Mesenchymal stem cell (in vitro differentiated cells and primary cell): Measurements from ENCODE around the gene KIAA0513.

Experiments used
- DNase-seq: peaks from one replicate; pipeline ENCODE4 v3.0.0-alpha.2; 2013
- H2AFZ ChIP-seq: one replicate; pipeline ENCODE4 v1.6.1; 2013; ENCODE audit warnings: low read depth, mild to moderate bottlenecking, control low read depth, inconsistent platforms, low read length, moderate library complexity
- H2AK5ac ChIP-seq: 2 replicates; pipeline ENCODE4 v1.6.1; 2013; ENCODE audit warnings: low read length, moderate library complexity, mild to moderate bottlenecking, inconsistent platforms; ENCODE audit not compliant: severe bottlenecking
- H2BK120ac ChIP-seq: one replicate; pipeline ENCODE4 v1.6.1; 2013; ENCODE audit warnings: low read depth, mild to moderate bottlenecking, inconsistent platforms, low read length, moderate library complexity
- H2BK12ac ChIP-seq, 2 experiments: one replicate each; pipeline ENCODE4 v1.6.1; 2013; ENCODE audit warnings: inconsistent platforms in 2 of 2, low read length in 2 of 2, mild to moderate bottlenecking in 2 of 2, moderate library complexity in 2 of 2, control low read depth in 1 of 2
- H2BK15ac ChIP-seq: one replicate; pipeline ENCODE4 v1.6.1; 2013; ENCODE audit warnings: mild to moderate bottlenecking, low read depth, inconsistent platforms; ENCODE audit not compliant: poor library complexity, severe bottlenecking
- H2BK5ac ChIP-seq: 2 replicates; pipeline ENCODE4 v1.6.1; 2013; ENCODE audit warnings: low read depth, mild to moderate bottlenecking, low read length, control low read depth, inconsistent platforms; ENCODE audit not compliant: poor library complexity, severe bottlenecking
- H3K14ac ChIP-seq, 2 experiments: one replicate each; pipeline ENCODE4 v1.6.1; 2013; ENCODE audit warnings: inconsistent platforms in 2 of 2, low read length in 2 of 2, control low read depth in 1 of 2, mild to moderate bottlenecking in 1 of 2, moderate library complexity in 1 of 2
- H3K18ac ChIP-seq, 2 experiments: one replicate each; pipeline ENCODE4 v1.6.1; 2013; ENCODE audit warnings: inconsistent platforms in 2 of 2, low read length in 2 of 2, control low read depth in 1 of 2, low read depth in 1 of 2, mild to moderate bottlenecking in 1 of 2
- H3K23ac ChIP-seq, 2 experiments: one replicate each; pipeline ENCODE4 v1.6.1; 2013; ENCODE audit warnings: inconsistent platforms in 2 of 2, low read length in 2 of 2, mild to moderate bottlenecking in 2 of 2, moderate library complexity in 2 of 2, control low read depth in 1 of 2
- H3K27ac ChIP-seq: 2 replicates; pipeline ENCODE4 v1.5.1; 2013; ENCODE audit warnings: mild to moderate bottlenecking, moderate library complexity, low read length, control low read depth, inconsistent platforms; ENCODE audit not compliant: poor library complexity, severe bottlenecking
- H3K27me3 ChIP-seq, 2 experiments: 2 replicates each; pipeline versions ENCODE4 v1.6.1 to v1.7.0; 2013; ENCODE audit warnings: low read length in 2 of 2, mild to moderate bottlenecking in 2 of 2, moderate library complexity in 2 of 2, control low read depth in 1 of 2, inconsistent platforms in 1 of 2; ENCODE audit not compliant: control insufficient read depth in 1 of 2, insufficient read depth in 1 of 2
- H3K36me3 ChIP-seq, 2 experiments: 2 replicates each; pipeline versions ENCODE4 v1.6.1 to v1.7.0; 2013; ENCODE audit warnings: low read length in 2 of 2, control low read depth in 1 of 2, inconsistent platforms in 1 of 2, low read depth in 1 of 2, mild to moderate bottlenecking in 1 of 2; ENCODE audit not compliant: insufficient read depth in 2 of 2, control insufficient read depth in 1 of 2
- H3K4ac ChIP-seq, 2 experiments: one replicate each; pipeline ENCODE4 v1.6.1; 2013; ENCODE audit warnings: inconsistent platforms in 2 of 2, low read length in 2 of 2, mild to moderate bottlenecking in 2 of 2, moderate library complexity in 2 of 2, control low read depth in 1 of 2, low read depth in 1 of 2
- H3K4me1 ChIP-seq: 2 replicates; pipeline ENCODE4 v1.6.1; 2013; ENCODE audit warnings: low read depth, low read length, control low read depth; ENCODE audit not compliant: control insufficient read depth, insufficient read depth
- H3K4me2 ChIP-seq: 2 replicates; pipeline ENCODE4 v1.6.1; 2013; ENCODE audit warnings: low read length, mild to moderate bottlenecking, inconsistent platforms; ENCODE audit not compliant: poor library complexity, severe bottlenecking
- H3K4me3 ChIP-seq, 2 experiments: 2 replicates each; pipeline versions ENCODE4 v1.5.1 to v1.7.0; 2013; ENCODE audit warnings: low read length in 2 of 2, mild to moderate bottlenecking in 2 of 2, control low read depth in 1 of 2, low read depth in 1 of 2; ENCODE audit not compliant: insufficient read depth in 1 of 2
- H3K79me1 ChIP-seq: replicated peaks from 2 replicates; pipeline ENCODE4 v1.6.1; 2013; ENCODE audit warnings: mild to moderate bottlenecking, control low read depth, low read length, inconsistent platforms; ENCODE audit not compliant: poor library complexity, severe bottlenecking
- H3K9ac ChIP-seq: 2 replicates; pipeline ENCODE4 v1.7.0; 2013; ENCODE audit warnings: mild to moderate bottlenecking, low read length, moderate library complexity
- H3K9me3 ChIP-seq: 2 replicates; pipeline ENCODE4 v1.7.0; 2013; ENCODE audit warnings: mild to moderate bottlenecking, low read length; ENCODE audit not compliant: control insufficient read depth
- H4K8ac ChIP-seq: one replicate; pipeline ENCODE4 v1.6.1; 2013; ENCODE audit warnings: inconsistent platforms, mild to moderate bottlenecking, low read length, moderate library complexity
- H4K91ac ChIP-seq: one replicate; pipeline ENCODE4 v1.6.1; 2013; ENCODE audit warnings: mild to moderate bottlenecking, low read length, inconsistent platforms
- WGBS: methylation state at CpG from one replicate; pipeline ENCODE4 v1.1.7; 2013; ENCODE audit warnings: mixed read lengths; 5-methylcytosine and 5-hydroxymethylcytosine counted together

The KIAA0513 gene

DNA sequence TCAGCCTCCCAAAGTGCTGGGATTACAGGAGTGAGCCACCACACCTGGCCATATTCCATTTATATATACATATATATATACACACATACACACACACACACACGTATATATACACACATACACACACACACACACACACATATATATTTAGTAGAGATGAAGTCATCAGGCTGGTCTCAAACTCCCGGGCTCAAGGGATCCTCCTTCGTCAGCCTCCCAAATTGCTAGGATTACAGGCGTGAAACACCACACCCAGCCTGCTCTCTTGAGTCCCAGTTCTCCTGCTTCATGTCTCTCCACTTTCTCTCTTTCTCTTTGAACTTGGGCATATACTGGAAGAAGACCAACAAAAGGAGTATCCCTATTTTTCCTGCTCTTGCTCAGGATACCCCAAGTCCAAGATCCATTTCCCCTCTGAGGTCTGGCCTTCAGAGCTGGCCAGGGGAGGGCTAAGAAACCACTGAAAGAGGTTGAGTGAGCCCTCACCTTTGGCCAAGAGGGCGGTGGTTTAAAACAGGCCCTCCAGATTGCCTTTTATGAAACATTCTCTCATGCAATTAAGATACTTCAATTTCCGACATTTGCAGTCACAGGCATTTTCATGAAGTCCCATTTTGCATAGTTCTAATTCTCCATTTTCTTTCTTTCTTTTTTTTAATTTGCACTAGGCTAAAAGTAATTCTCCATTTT, 46.8 kb downstream of the KIAA0513 start:
- no peak overlapping the region for H2BK15ac ChIP-seq
- no peaks in the 10 kb centered on the region for H3K9me3 ChIP-seq

DNA sequence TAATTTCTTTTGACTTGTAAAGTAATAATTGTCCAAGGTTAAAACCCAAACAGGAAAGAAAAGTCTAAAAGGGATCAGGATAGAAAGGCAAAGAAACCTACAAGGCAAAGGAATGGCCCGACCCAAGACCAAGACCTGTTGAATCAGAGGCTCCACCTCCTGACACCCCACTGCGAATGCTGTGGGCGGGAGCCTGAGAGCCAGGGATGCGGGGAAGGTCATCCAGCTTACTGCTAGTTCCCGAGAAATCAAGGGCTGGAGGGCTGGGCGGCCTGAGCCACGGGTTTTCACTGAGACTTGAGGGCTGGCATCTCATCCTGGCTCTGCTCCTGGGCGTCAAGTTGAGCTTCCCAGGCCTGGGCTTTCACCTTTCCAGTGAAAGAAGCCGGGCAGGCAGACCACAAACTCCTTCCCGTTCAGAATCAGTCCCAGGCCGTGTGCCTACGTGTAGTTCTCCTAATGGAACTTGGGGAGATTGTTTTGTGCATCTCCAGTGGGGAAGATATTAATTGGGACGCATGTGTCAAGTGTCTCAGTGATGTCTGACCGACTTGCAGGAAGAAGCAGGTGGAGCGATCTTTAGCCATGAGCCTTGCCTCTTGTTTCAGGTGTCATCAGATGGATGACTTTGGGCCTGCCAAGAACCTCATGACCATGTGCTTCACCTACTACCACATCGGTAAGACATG, 47.8 kb downstream of the KIAA0513 start:
- Histone ChIP-seq H3K4me2 (no peak overlapping the region), H3K27me3 (no peaks in the 10 kb centered on the region), H3K18ac (no peak overlapping the region), H3K27ac (no peak overlapping the region), H3K9me3 (no peaks in the 10 kb centered on the region), H2BK12ac (no peak overlapping the region), H3K9ac (no peak overlapping the region), H2AK5ac (no peak overlapping the region), H2BK15ac (no peak overlapping the region), H3K4me3 (no peak overlapping the region), H3K36me3 (peaks cover 47 to 68% of the 10 kb centered on the region in 2 experiments), H3K23ac (no peak overlapping the region), H2BK120ac (no peak overlapping the region), H3K4me1 (no peaks in the 10 kb centered on the region), H4K91ac (no peak overlapping the region), H3K4ac (no peak overlapping the region), H2AFZ (no peak overlapping the region), H3K14ac (no peak overlapping the region), H3K79me1 (no peaks in the 10 kb centered on the region), H2BK5ac (no peak overlapping the region), H4K8ac (no peak overlapping the region)
- WGBS: 86% methylated on average over 16 of the region's 16 CpGs
- DNase-seq: no peak

More for the DNA sequence above, 46.8 kb downstream of the KIAA0513 start:
- Histone ChIP-seq H3K4me3 (no peak overlapping the region), H3K23ac (no peak overlapping the region), H2BK120ac (no peak overlapping the region), H2BK5ac (no peak overlapping the region), H3K27ac (no peak overlapping the region), H2AFZ (no peak overlapping the region), H4K8ac (no peak overlapping the region), H2AK5ac (no peak overlapping the region), H3K18ac (no peak overlapping the region), H2BK12ac (no peak overlapping the region), H3K79me1 (no peaks in the 10 kb centered on the region), H3K4me2 (no peak overlapping the region), H3K9ac (no peak overlapping the region), H3K14ac (no peak overlapping the region), H3K27me3 (no peaks in the 10 kb centered on the region), H3K4me1 (no peaks in the 10 kb centered on the region), H3K4ac (no peak overlapping the region), H4K91ac (no peak overlapping the region), H3K36me3 (peaks cover 44 to 63% of the 10 kb centered on the region in 2 experiments)
- WGBS: 95% methylated on average over 6 of the region's 6 CpGs
- DNase-seq: no peak

DNA sequence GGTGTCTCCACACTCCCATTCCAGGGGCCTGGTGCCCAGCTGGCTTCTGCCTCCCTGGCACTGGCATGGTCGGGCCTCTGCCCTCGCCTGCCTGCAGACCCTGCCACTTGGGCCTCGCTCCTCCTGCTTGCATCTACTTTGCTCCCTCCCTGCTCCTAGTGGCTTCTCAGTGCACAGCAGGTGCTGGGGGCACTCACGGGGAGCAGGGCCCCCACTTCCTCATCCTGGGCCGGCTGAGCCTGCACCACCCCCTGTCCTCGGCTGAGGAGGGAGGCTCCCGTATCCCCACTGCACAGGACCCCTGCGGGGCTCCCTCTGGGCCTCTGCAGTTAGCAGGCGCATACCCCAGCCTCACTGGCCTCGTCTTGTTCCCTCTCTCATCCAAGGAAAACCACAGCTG, 49.4 kb downstream of the KIAA0513 start:
- DNase-seq: no peak
- no peak overlapping the region for H3K4me2 ChIP-seq
- no peak overlapping the region for H2BK5ac ChIP-seq
- H3K36me3 ChIP-seq: peaks cover 51 to 70% of the 10 kb centered on the region in 2 experiments
- H4K8ac ChIP-seq: no peak overlapping the region
- no peak overlapping the region for H4K91ac ChIP-seq
- WGBS: 91% methylated on average over 10 of the region's 10 CpGs
- H2BK120ac ChIP-seq: no peak overlapping the region
- no peaks in the 10 kb centered on the region for H3K79me1 ChIP-seq
- H2BK15ac ChIP-seq: no peak overlapping the region
- H2BK12ac ChIP-seq: no peak overlapping the region
- no peak overlapping the region for H3K14ac ChIP-seq
- H2AFZ ChIP-seq: no peak overlapping the region
- no peaks in the 10 kb centered on the region for H3K27me3 ChIP-seq
- no peak overlapping the region for H3K27ac ChIP-seq
- H3K23ac ChIP-seq: no peak overlapping the region
- H3K4ac ChIP-seq: no peak overlapping the region
- no peak overlapping the region for H3K9ac ChIP-seq
- H3K9me3 ChIP-seq: no peaks in the 10 kb centered on the region
- H3K4me1 ChIP-seq: peaks cover 4% of the 10 kb centered on the region
- H2AK5ac ChIP-seq: no peak overlapping the region
- H3K4me3 ChIP-seq: no peak overlapping the region
- H3K18ac ChIP-seq: no peak overlapping the region

DNA sequence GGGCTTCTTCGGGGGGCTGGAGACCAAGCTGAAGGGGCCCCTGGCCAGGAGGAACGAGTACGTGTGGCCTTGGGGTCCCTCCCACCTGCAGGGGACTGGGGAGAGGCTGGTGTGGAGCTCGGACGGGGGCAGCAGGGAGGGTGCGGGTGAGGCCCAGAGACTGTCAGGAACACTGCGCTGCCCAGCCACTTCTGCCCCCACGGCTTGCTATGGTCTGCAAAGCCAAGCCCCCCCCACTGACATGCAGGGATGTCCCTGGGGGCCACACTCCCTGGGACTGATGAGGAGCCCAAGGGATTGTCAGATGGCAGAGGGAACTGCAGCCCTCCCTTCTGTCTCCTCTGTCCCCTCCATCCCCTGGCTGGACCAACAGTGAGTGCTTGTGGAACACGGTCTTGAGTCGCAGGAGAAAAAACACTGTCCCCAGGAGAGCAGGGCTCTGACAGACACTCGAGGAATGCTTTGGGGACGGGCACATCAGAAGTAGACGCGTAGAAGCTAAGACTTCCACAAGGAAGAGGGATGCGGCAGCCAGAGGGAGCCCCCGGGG, 50.1 kb downstream of the KIAA0513 start:
- no peak overlapping the region for H4K91ac ChIP-seq
- H2BK15ac ChIP-seq: no peak overlapping the region
- no peak overlapping the region for H3K14ac ChIP-seq
- no peak overlapping the region for H3K9ac ChIP-seq
- H2BK12ac ChIP-seq: no peak overlapping the region
- H2AK5ac ChIP-seq: no peak overlapping the region
- no peak for DNase-seq
- no peaks in the 10 kb centered on the region for H3K9me3 ChIP-seq
- no peak overlapping the region for H2BK120ac ChIP-seq
- no peaks in the 10 kb centered on the region for H3K27me3 ChIP-seq
- H3K4ac ChIP-seq: no peak overlapping the region
- WGBS: 92% methylated on average over 16 of the region's 16 CpGs
- no peak overlapping the region for H3K4me2 ChIP-seq
- H3K27ac ChIP-seq: no peak overlapping the region
- no peak overlapping the region for H3K4me3 ChIP-seq
- no peak overlapping the region for H3K23ac ChIP-seq
- H2AFZ ChIP-seq: no peak overlapping the region
- H3K4me1 ChIP-seq: peaks cover 8% of the 10 kb centered on the region
- H3K18ac ChIP-seq: no peak overlapping the region
- no peaks in the 10 kb centered on the region for H3K79me1 ChIP-seq
- no peak overlapping the region for H4K8ac ChIP-seq
- peaks cover 49 to 73% of the 10 kb centered on the region in 2 experiments for H3K36me3 ChIP-seq
- H2BK5ac ChIP-seq: no peak overlapping the region
